ENCODE measurements around the gene RHBDF1.

Gene RHBDF1

GRCh38 chr16:83060-83603 is 10.7 kb upstream of the RHBDF1 start:
- Histone ChIP-seq H3K9me3 (ENCODE audit: control insufficient read depth, low read length) (no peaks in the 10 kb centered on the region), H3K27ac (ENCODE audit: low read depth, low read length, severe bottlenecking) (no peak overlapping the region), H3K4me1 (ENCODE audit: control insufficient read depth, insufficient read depth, low read length, poor library complexity, severe bottlenecking) (peaks cover 20% of the 10 kb centered on the region), H3K36me3 (ENCODE audit: control insufficient read depth, insufficient read depth, low read length) (peaks cover 53% of the 10 kb centered on the region), H3K4me3 (ENCODE audit: extremely low read depth, insufficient read depth, low read length, poor library complexity, severe bottlenecking) (no peak overlapping the region)
- WGBS, 2 experiments (ENCODE audit: insufficient coverage in 2 of 2): 96 to 97% methylated on average over 19 to 24 of the region's 31 CpGs

- H3K4me1 ChIP-seq (ENCODE audit: control insufficient read depth, insufficient read depth, low read length, poor library complexity, severe bottlenecking): peaks cover 38% of the 10 kb centered on the region
- WGBS, 2 experiments (ENCODE audit: insufficient coverage in 2 of 2): 92 to 93% methylated on average over 30 to 32 of the region's 32 CpGs
- no peaks in the 10 kb centered on the region for H3K9me3 ChIP-seq (ENCODE audit: control insufficient read depth, low read length)
- no peak overlapping the region for H3K27ac ChIP-seq (ENCODE audit: low read depth, low read length, severe bottlenecking)
- H3K36me3 ChIP-seq (ENCODE audit: control insufficient read depth, insufficient read depth, low read length): peaks cover 18% of the 10 kb centered on the region
- H3K4me3 ChIP-seq (ENCODE audit: extremely low read depth, insufficient read depth, low read length, poor library complexity, severe bottlenecking): peak overlapping the region; percentile 55
These were observed 7.0 kb upstream of the RHBDF1 start for GRCh38 chr16:79151-80054.

GRCh38 chr16:78444-79150 is 6.2 kb upstream of the RHBDF1 start:
- H3K27ac ChIP-seq (ENCODE audit: low read depth, low read length, severe bottlenecking): peak overlapping the region; percentile 3
- WGBS, 2 experiments (ENCODE audit: insufficient coverage in 2 of 2): 21 to 23% methylated on average over 33 to 34 of the region's 36 CpGs

GRCh38 chr16:77807-78443 is 5.5 kb upstream of the RHBDF1 start, which contains the start of gene MPG:
TSS of gene MPG (plus strand) at chr16:78225. CDS start at chr16:78310, 85 bp downstream.
- H3K4me1 ChIP-seq (ENCODE audit: control insufficient read depth, insufficient read depth, low read length, poor library complexity, severe bottlenecking): peaks cover 50% of the 10 kb centered on the region
- peak within 1 kb of the TSS; percentile 55 for H3K4me3 ChIP-seq (ENCODE audit: extremely low read depth, insufficient read depth, low read length, poor library complexity, severe bottlenecking)
- 0% methylated on average over 47 to 55 of the region's 83 CpGs for WGBS, 2 experiments (ENCODE audit: insufficient coverage in 2 of 2)
- peak within 1 kb of the TSS; percentile 89 for H3K27ac ChIP-seq (ENCODE audit: low read depth, low read length, severe bottlenecking)
- H3K9me3 ChIP-seq (ENCODE audit: control insufficient read depth, low read length): no peaks in the 10 kb centered on the region
- H3K36me3 ChIP-seq (ENCODE audit: control insufficient read depth, insufficient read depth, low read length): peaks cover 18% of the 10 kb centered on the region

More at GRCh38 chr16:78444-79150, 6.2 kb upstream of the RHBDF1 start:
- Histone ChIP-seq H3K9me3 (ENCODE audit: control insufficient read depth, low read length) (no peaks in the 10 kb centered on the region), H3K36me3 (ENCODE audit: control insufficient read depth, insufficient read depth, low read length) (peaks cover 18% of the 10 kb centered on the region), H3K4me1 (ENCODE audit: control insufficient read depth, insufficient read depth, low read length, poor library complexity, severe bottlenecking) (peaks cover 43% of the 10 kb centered on the region), H3K4me3 (ENCODE audit: extremely low read depth, insufficient read depth, low read length, poor library complexity, severe bottlenecking) (peak overlapping the region; percentile 55)

GRCh38 chr16:77273-77806 is 4.9 kb upstream of the RHBDF1 start:
- Histone ChIP-seq H3K4me1 (ENCODE audit: control insufficient read depth, insufficient read depth, low read length, poor library complexity, severe bottlenecking) (peaks cover 54% of the 10 kb centered on the region), H3K4me3 (ENCODE audit: extremely low read depth, insufficient read depth, low read length, poor library complexity, severe bottlenecking) (peak overlapping the region; percentile 55), H3K27ac (ENCODE audit: low read depth, low read length, severe bottlenecking) (peak overlapping the region; percentile 89), H3K9me3 (ENCODE audit: control insufficient read depth, low read length) (no peaks in the 10 kb centered on the region), H3K36me3 (ENCODE audit: control insufficient read depth, insufficient read depth, low read length) (peaks cover 18% of the 10 kb centered on the region)
- 31 to 35% methylated on average over 20 to 27 of the region's 31 CpGs for WGBS, 2 experiments (ENCODE audit: insufficient coverage in 2 of 2)

- WGBS, 2 experiments (ENCODE audit: insufficient coverage in 2 of 2): 69 to 71% methylated on average over 10 to 12 of the region's 13 CpGs
- peaks cover 54% of the 10 kb centered on the region for H3K4me1 ChIP-seq (ENCODE audit: control insufficient read depth, insufficient read depth, low read length, poor library complexity, severe bottlenecking)
- H3K27ac ChIP-seq (ENCODE audit: low read depth, low read length, severe bottlenecking): peak overlapping the region; percentile 89
- H3K4me3 ChIP-seq (ENCODE audit: extremely low read depth, insufficient read depth, low read length, poor library complexity, severe bottlenecking): peak overlapping the region; percentile 55
- H3K36me3 ChIP-seq (ENCODE audit: control insufficient read depth, insufficient read depth, low read length): peaks cover 18% of the 10 kb centered on the region
- H3K9me3 ChIP-seq (ENCODE audit: control insufficient read depth, low read length): no peaks in the 10 kb centered on the region
These were observed 4.3 kb upstream of the RHBDF1 start for GRCh38 chr16:76535-77272.

GRCh38 chr16:75580-76501 is 3.4 kb upstream of the RHBDF1 start:
- 75 to 87% methylated on average over 4 of the region's 11 CpGs for WGBS, 2 experiments (ENCODE audit: insufficient coverage in 2 of 2)
- peaks cover 60% of the 10 kb centered on the region for H3K4me1 ChIP-seq (ENCODE audit: control insufficient read depth, insufficient read depth, low read length, poor library complexity, severe bottlenecking)
- peaks cover 15% of the 10 kb centered on the region for H3K36me3 ChIP-seq (ENCODE audit: control insufficient read depth, insufficient read depth, low read length)
- no peaks in the 10 kb centered on the region for H3K9me3 ChIP-seq (ENCODE audit: control insufficient read depth, low read length)
- H3K27ac ChIP-seq (ENCODE audit: low read depth, low read length, severe bottlenecking): peak overlapping the region; percentile 89
- H3K4me3 ChIP-seq (ENCODE audit: extremely low read depth, insufficient read depth, low read length, poor library complexity, severe bottlenecking): no peak overlapping the region

- Histone ChIP-seq H3K4me3 (ENCODE audit: extremely low read depth, insufficient read depth, low read length, poor library complexity, severe bottlenecking) (no peak overlapping the region), H3K4me1 (ENCODE audit: control insufficient read depth, insufficient read depth, low read length, poor library complexity, severe bottlenecking) (peaks cover 65% of the 10 kb centered on the region), H3K27ac (ENCODE audit: low read depth, low read length, severe bottlenecking) (peak overlapping the region; percentile 89), H3K36me3 (ENCODE audit: control insufficient read depth, insufficient read depth, low read length) (peaks cover 7% of the 10 kb centered on the region), H3K9me3 (ENCODE audit: control insufficient read depth, low read length) (no peaks in the 10 kb centered on the region)
- WGBS, 2 experiments (ENCODE audit: insufficient coverage in 2 of 2): 50 to 73% methylated on average over 8 to 14 of the region's 16 CpGs
These were observed 2.4 kb upstream of the RHBDF1 start for GRCh38 chr16:74747-75334.
